H1 (cell line): Measurements from ENCODE around the gene KLHL26. TPM values are rescaled to one million over a fixed set of nuclear protein-coding genes. Genes with fewer than 3 reads are reported as not detected.

Experiments
- HDAC6 ChIP-seq: IDR thresholded peaks from one replicate; pipeline ENCODE4 v1.7.1; 2012; ENCODE audit warnings: low read depth, mild to moderate bottlenecking, inconsistent platforms, low read length, moderate library complexity
- polyA plus RNA-seq, 7 experiments: library from polyadenylated mRNA; depleted of rRNA in 3 of 7; stranded (reverse) in 5 of 7; unstranded in 2 of 7; fragments of >200 nt in 5 of 7; fragments of 200-250 nt in 2 of 7; gene quantifications; 1 replicate in 5 of 7; 2 replicates in 1 of 7; 4 replicates in 1 of 7; pipeline versions ENCODE4 v1.2.1 to v1.2.3, GENCODE V29; 2011 to 2013; ENCODE audit warnings: missing spikeins in 2 of 7, mixed read lengths in 2 of 7
- total RNA-seq: library from RNA; stranded (reverse); fragmentation: NEBNext Ultra II Directional; extraction: Animal tissue kit (Norgen Biotek cat#: 25700); gene quantifications from 2 replicates; pipeline ENCODE4 v1.2.1, GENCODE V29; 2021
- TF ChIP-seq, protein P1 (sequence below): fragments of 300-600 bp; sonication (generic); IDR thresholded peaks from 2 replicates; pipeline ENCODE4 v1.7.1; 2012; ENCODE audit warnings: low read length, moderate library complexity, mild to moderate bottlenecking, inconsistent platforms; ENCODE audit not compliant: insufficient replicate concordance

The KLHL26 gene
- total and polyA plus RNA-seq, 2 of the 8 experiments (the other 6 are each of a cell fraction or from before 2014, with no cell fraction given) = 2.2 to 8.8 TPM

DNA sequence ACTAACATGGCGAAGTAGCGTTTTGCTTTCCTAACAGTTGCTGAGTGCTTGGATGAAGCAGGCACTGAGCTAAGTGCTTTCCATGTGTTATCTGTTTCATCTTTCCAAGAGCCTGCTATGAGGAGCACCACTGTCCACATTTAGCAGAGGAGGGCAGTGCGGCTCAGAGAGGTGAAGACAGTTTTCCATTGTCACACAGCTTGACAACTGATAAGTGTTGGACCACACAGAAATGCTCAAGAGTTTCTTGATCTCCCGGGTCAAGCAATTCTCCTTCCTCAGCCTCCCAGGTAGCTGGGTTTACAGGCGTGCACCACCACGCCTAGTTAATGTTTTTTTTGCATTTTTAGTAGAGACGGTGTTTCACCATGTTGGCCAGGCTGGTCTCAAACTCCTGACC lies 39.9 kb downstream of the KLHL26 start (continued):
- TF ChIP-seq, protein P1, sequence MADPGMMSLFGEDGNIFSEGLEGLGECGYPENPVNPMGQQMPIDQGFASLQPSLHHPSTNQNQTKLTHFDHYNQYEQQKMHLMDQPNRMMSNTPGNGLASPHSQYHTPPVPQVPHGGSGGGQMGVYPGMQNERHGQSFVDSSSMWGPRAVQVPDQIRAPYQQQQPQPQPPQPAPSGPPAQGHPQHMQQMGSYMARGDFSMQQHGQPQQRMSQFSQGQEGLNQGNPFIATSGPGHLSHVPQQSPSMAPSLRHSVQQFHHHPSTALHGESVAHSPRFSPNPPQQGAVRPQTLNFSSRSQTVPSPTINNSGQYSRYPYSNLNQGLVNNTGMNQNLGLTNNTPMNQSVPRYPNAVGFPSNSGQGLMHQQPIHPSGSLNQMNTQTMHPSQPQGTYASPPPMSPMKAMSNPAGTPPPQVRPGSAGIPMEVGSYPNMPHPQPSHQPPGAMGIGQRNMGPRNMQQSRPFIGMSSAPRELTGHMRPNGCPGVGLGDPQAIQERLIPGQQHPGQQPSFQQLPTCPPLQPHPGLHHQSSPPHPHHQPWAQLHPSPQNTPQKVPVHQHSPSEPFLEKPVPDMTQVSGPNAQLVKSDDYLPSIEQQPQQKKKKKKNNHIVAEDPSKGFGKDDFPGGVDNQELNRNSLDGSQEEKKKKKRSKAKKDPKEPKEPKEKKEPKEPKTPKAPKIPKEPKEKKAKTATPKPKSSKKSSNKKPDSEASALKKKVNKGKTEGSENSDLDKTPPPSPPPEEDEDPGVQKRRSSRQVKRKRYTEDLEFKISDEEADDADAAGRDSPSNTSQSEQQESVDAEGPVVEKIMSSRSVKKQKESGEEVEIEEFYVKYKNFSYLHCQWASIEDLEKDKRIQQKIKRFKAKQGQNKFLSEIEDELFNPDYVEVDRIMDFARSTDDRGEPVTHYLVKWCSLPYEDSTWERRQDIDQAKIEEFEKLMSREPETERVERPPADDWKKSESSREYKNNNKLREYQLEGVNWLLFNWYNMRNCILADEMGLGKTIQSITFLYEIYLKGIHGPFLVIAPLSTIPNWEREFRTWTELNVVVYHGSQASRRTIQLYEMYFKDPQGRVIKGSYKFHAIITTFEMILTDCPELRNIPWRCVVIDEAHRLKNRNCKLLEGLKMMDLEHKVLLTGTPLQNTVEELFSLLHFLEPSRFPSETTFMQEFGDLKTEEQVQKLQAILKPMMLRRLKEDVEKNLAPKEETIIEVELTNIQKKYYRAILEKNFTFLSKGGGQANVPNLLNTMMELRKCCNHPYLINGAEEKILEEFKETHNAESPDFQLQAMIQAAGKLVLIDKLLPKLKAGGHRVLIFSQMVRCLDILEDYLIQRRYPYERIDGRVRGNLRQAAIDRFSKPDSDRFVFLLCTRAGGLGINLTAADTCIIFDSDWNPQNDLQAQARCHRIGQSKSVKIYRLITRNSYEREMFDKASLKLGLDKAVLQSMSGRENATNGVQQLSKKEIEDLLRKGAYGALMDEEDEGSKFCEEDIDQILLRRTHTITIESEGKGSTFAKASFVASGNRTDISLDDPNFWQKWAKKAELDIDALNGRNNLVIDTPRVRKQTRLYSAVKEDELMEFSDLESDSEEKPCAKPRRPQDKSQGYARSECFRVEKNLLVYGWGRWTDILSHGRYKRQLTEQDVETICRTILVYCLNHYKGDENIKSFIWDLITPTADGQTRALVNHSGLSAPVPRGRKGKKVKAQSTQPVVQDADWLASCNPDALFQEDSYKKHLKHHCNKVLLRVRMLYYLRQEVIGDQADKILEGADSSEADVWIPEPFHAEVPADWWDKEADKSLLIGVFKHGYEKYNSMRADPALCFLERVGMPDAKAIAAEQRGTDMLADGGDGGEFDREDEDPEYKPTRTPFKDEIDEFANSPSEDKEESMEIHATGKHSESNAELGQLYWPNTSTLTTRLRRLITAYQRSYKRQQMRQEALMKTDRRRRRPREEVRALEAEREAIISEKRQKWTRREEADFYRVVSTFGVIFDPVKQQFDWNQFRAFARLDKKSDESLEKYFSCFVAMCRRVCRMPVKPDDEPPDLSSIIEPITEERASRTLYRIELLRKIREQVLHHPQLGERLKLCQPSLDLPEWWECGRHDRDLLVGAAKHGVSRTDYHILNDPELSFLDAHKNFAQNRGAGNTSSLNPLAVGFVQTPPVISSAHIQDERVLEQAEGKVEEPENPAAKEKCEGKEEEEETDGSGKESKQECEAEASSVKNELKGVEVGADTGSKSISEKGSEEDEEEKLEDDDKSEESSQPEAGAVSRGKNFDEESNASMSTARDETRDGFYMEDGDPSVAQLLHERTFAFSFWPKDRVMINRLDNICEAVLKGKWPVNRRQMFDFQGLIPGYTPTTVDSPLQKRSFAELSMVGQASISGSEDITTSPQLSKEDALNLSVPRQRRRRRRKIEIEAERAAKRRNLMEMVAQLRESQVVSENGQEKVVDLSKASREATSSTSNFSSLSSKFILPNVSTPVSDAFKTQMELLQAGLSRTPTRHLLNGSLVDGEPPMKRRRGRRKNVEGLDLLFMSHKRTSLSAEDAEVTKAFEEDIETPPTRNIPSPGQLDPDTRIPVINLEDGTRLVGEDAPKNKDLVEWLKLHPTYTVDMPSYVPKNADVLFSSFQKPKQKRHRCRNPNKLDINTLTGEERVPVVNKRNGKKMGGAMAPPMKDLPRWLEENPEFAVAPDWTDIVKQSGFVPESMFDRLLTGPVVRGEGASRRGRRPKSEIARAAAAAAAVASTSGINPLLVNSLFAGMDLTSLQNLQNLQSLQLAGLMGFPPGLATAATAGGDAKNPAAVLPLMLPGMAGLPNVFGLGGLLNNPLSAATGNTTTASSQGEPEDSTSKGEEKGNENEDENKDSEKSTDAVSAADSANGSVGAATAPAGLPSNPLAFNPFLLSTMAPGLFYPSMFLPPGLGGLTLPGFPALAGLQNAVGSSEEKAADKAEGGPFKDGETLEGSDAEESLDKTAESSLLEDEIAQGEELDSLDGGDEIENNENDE = no peak
- TF ChIP-seq HDAC6 = no peak
